ENCODE measurements around the gene HELB.

DNA sequence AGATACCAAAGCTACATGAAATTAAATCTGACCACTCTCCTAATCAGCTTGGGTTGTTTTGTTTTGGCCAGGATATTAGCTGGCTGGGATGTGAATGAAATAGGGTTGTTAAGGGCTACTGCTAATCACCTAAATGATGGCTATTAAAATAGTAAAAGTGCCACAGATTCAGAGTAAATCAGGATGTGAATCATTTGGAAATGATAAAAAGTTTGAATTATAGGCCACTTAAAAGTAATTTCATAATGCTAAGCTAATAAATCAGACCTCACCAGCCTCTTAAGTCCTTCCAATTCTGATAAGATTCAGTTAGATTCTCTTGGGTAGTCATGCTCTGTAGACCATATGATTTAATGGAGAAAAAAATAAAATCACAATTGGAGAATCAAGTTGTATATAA is 12.0 kb downstream of the HELB start:
- TF ChIP-seq, protein P1, sequence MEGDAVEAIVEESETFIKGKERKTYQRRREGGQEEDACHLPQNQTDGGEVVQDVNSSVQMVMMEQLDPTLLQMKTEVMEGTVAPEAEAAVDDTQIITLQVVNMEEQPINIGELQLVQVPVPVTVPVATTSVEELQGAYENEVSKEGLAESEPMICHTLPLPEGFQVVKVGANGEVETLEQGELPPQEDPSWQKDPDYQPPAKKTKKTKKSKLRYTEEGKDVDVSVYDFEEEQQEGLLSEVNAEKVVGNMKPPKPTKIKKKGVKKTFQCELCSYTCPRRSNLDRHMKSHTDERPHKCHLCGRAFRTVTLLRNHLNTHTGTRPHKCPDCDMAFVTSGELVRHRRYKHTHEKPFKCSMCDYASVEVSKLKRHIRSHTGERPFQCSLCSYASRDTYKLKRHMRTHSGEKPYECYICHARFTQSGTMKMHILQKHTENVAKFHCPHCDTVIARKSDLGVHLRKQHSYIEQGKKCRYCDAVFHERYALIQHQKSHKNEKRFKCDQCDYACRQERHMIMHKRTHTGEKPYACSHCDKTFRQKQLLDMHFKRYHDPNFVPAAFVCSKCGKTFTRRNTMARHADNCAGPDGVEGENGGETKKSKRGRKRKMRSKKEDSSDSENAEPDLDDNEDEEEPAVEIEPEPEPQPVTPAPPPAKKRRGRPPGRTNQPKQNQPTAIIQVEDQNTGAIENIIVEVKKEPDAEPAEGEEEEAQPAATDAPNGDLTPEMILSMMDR (IDR thresholded peaks at IDR 0.05): no peak
- TF ChIP-seq POLR2A (IDR thresholded peaks at IDR 0.05): no peak

Data from right lobe of liver (tissue), 4 donors.